GM13976 (cell line): ENCODE measurements around the gene ABCC11.
"Not testable (repeated sequence)": the region's sequence is repeated elsewhere in the genome, so short reads cannot be mapped to it uniquely, and the experiment has no call there.

Source experiments
- DNase-seq: peaks from one replicate; pipeline ENCODE4 v3.0.0; 2012; ENCODE audit warnings: low spot score
- in situ Hi-C: fragments of 300-500 bp; cut with MboI; formaldehyde crosslinking; loops from one replicate; pipeline ENCODE4 v1.12.0; 2022; ENCODE audit warnings: low sequenced_read_pairs, mixed read lengths, inconsistent platforms; ENCODE audit not compliant: unreplicated experiment
- TF ChIP-seq, protein P1 (sequence below): IDR thresholded peaks from 2 replicates; pipeline ENCODE4 v1.5.1; 2012; ENCODE audit warnings: borderline replicate concordance, mild to moderate bottlenecking; ENCODE audit not compliant: insufficient read depth; ENCODE audit errors: extremely low read depth, missing control alignments, control extremely low read depth

Gene ABCC11

DNA sequence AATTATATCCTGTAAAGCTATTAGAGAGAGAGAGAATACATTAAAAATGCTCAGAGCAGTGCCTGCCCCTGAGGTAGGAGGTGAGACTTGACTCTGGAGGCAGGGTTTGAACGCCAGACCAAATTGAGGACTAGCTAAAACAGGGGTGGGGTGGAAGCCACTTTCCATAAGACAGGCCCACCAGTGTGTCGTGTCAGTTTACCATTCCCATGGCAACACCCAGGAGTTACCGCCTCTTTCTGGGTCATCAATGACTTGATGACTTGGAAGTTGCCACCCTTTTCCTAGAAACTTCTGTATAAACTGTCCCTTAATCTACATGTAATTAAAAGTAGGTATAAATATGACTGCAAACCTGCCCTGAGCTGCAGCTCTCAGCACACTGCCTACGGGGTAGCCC, 59.6 kb downstream of the ABCC11 start:
- in situ Hi-C loops = no loop called here
- no peak for DNase-seq
- TF ChIP-seq, protein P1, sequence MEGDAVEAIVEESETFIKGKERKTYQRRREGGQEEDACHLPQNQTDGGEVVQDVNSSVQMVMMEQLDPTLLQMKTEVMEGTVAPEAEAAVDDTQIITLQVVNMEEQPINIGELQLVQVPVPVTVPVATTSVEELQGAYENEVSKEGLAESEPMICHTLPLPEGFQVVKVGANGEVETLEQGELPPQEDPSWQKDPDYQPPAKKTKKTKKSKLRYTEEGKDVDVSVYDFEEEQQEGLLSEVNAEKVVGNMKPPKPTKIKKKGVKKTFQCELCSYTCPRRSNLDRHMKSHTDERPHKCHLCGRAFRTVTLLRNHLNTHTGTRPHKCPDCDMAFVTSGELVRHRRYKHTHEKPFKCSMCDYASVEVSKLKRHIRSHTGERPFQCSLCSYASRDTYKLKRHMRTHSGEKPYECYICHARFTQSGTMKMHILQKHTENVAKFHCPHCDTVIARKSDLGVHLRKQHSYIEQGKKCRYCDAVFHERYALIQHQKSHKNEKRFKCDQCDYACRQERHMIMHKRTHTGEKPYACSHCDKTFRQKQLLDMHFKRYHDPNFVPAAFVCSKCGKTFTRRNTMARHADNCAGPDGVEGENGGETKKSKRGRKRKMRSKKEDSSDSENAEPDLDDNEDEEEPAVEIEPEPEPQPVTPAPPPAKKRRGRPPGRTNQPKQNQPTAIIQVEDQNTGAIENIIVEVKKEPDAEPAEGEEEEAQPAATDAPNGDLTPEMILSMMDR = no peak

DNA sequence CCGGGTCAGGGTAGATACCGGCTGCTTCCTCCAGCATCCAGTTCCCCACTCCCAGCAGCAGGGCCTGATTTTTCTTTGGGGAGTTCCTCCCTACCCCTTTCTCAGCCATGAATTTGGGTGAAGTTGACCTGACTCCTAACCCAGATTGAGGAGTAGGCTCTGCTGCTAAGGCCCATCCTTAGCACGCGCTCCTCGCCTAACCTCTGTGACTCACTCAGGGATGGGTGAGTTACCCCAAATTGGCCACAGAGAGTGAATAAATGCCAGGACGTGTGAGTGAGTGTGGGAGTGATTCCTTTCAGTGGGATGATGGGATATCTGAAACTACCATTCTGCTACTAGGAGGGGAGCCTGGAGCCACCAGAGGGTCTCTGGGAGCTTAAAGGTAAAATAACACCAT, 62.7 kb downstream of the ABCC11 start:
- TF ChIP-seq, protein P1 = no peak
- DNase-seq = no peak
- in situ Hi-C loops = no loop called here

DNA sequence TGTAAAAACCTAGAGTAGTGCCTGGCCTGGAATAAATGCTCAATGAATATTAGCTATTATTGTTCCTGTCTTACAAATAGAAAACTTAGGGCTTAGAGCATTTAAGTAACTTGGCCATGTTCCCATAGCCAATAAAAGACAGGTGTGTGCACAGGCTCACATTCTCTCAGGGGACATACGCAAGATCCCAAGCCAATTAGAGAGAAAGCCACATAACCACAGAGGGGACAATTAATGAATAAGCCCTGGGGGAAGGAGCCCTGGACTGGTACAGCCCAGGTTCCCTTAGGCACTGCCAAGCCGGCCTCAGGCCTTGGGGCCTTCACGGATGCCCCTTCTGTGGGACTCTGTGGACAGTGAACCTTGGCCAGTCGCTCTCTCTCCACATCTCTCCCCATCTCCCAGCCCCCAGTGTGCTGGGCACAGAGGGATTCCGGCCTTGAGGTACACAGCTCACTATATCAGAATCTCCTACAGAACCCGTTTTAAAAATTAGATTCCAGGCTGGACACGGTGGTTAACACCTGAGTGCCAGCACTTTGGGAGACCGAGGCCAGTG, 64.3 kb downstream of the ABCC11 start:
- no peak for DNase-seq
- TF ChIP-seq, protein P1 = no peak
- in situ Hi-C loops = no loop called here

DNA sequence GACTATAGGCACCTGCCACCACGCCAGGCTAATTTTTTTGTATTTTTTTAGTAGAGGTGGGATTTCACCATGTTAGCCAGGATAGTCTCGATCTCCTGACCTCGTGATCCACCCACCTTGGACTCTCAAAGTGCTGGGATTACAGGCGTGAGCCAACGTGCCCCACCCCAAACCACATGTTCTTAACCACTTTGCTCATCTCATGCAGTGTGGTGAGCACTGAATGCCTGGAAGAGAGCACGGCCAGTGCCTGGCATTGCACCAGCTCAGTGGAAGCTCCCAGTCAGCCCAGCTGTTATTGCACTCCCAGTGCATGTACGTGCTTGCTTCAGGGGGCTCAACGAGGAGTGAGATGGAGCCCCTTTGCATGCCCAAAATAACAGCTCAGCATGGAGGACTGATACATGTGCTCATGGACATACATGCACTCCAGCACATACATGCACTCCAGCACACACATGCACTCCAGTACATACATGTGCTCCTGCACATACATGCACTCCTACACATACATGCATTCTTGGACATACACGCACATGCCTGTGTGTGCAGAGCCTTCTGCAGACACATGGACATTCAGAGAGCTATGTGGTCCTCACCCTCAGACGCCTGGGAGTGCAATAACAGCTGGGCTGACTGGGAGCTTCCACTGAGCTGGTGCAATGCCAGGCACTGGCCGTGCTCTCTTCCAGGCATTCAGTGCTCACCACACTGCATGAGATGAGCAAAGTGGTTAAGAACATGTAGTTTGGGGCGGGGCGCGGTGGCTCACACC, 65.4 kb downstream of the ABCC11 start:
- in situ Hi-C loops, DNase-seq: not testable (repeated sequence)

DNA sequence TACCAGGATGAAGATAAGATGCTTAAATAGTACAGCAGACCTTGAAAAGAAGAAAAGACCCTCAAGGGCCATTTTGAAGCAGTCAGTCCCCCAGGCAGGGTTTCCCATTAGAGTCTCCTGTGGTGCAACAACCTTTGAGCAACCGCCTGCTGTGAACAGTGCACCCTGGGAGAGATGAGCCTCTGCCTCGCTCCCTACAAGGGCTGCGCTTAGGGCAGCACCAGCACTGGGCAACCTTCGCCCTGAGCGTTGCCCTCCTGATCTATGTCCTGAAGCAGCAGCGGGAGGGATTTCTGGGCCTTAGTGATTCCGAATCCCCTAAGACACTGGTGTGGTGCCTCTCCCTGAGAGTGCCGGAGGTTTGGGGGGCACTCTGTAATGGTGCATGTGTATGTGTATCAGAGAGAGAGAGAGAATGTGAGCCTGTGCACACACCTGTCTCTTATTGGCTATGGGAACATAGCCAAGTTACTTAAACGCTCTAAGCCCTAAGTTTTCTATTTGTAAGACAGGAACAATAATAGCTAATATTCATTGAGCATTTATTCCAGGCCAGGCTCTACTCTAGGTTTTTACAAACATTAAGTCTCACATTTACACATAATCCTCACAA, 66.4 kb downstream of the ABCC11 start:
- in situ Hi-C loops = no loop called here
- no peak for DNase-seq
- TF ChIP-seq, protein P1 = no peak

DNA sequence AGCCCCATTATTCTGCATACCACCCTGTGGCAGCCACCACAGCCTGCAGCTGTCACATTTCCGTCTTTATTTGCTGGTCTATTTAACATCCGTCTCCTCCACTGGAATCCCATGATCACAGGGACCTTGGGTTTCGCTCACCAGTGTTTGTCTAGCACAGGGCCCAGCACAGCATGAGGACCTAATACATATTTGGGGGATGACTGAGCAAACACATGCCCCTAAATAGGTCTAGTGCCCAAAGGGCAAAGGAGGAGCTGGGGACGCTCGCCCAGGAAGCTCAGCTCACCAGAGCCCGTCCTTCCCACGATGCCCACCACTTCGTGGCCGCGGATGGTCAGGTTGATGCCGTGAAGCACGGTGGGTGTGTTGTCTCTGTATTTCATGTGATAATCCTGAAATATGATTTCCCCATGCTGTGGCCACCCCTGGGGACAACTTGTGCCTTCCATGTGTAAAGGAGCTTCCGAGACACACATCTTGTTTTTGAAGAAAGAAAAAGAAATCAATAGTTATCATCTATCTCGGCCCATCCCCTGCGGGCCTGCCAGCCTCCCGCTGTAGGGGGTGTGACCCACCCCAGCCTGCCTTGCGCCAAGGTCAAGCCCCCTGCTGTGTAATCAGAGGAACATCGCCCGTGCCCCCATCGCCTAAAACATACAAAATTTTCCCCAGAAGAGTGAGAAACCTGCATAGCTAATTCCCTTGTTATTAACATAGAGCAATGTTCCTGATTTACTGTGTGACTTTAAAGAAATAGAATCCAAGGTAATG, 70.5 kb downstream of the ABCC11 start:
- TF ChIP-seq, protein P1 = no peak
- no peak for DNase-seq
- in situ Hi-C loops = no loop called here

DNA sequence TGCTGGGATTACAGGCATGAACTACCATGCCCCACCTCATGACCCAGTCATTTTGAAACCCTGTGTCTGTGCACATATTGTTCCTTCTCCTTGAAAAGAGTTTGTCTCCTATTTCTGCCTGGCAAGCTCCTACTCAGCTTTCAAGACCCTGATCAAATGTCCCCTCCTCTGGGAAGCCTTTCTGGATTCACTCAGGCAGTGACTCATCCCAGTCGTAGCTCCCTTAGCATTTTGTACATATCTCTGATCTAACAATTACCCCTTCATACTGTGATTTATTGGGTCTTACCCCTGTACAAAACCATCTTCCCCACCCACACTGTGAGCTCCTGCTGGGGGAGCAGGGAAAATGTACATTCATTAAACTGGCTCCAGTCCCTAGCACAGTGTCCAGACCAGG, 73.5 kb downstream of the ABCC11 start:
- in situ Hi-C loops = no loop called here
- TF ChIP-seq, protein P1 = no peak

More for the DNA sequence above, 73.5 kb downstream of the ABCC11 start:
- DNase-seq = no peak
